WTC11 (cell line): Measurements from ENCODE around the gene AMHR2. TPM values are rescaled to one million over a fixed set of nuclear protein-coding genes. Genes with fewer than 3 reads are reported as not detected.
A peak's percentile ranks its signal among the peaks of the same experiment; 100 is the strongest.

Experiments
- ATAC-seq: fragments of 200-7000 bp; cut with Tn5 transposase; 2 replicates; pipeline ENCODE4 v1.10.0; 2021; ENCODE audit warnings: mild to moderate bottlenecking, moderate library complexity
- CTCF ChIA-PET: fragments of 300-600 bp; sonication (Branson Sonifier 250); formaldehyde crosslinking; loops from one replicate; lab custom pipeline; 2021; ENCODE audit warnings: antibody characterized with exemption; lab: Charles Lee
- POLR2A ChIA-PET: fragments of 350-600 bp; sonication (Branson Sonifier 250); formaldehyde crosslinking; loops from one replicate; lab custom pipeline; 2021; ENCODE audit warnings: antibody characterized with exemption; lab: Charles Lee
- DNase-seq: peaks from one replicate; pipeline ENCODE4 v3.0.0; 2021; ENCODE audit warnings: low spot score
- H3K27ac Mint-ChIP-seq: 2 replicates; pipeline ENCODE4 v1.8.0; 2021; ENCODE audit warnings: mixed read lengths
- H3K27me3 Mint-ChIP-seq: 2 replicates; pipeline ENCODE4 v1.8.0; 2021; ENCODE audit warnings: low read depth, mild to moderate bottlenecking, moderate library complexity, mixed read lengths
- H3K36me3 Mint-ChIP-seq: 2 replicates; pipeline ENCODE4 v1.8.0; 2021; ENCODE audit warnings: mixed read lengths
- H3K4me1 Mint-ChIP-seq: 2 replicates; pipeline ENCODE4 v1.8.0; 2022; ENCODE audit warnings: mixed read lengths
- H3K4me3 Mint-ChIP-seq: 2 replicates; pipeline ENCODE4 v1.8.0; 2021; ENCODE audit warnings: mild to moderate bottlenecking, moderate library complexity, mixed read lengths
- H3K9me3 Mint-ChIP-seq: 2 replicates; pipeline ENCODE4 v1.8.0; 2021; ENCODE audit warnings: mixed read lengths
- ATF6 ChIP-seq: sonication (generic); formaldehyde crosslinking; IDR thresholded peaks from 2 replicates; pipeline ENCODE4 v1.8.1; 2023; ENCODE audit warnings: mild to moderate bottlenecking, missing genetic modification reagents
- CDX4 ChIP-seq: fragments of 250-450 bp; sonication (Bioruptor Pico); IDR thresholded peaks from 2 replicates; pipeline ENCODE4 v1.9.0; 2021; ENCODE audit warnings: moderate library complexity, mild to moderate bottlenecking, inconsistent platforms, borderline replicate concordance
- CTCF ChIP-seq: fragments of 200-600 bp; IDR thresholded peaks from 2 replicates; pipeline ENCODE4 v1.8.0; 2022; ENCODE audit warnings: antibody characterized with exemption
- FOXK1 ChIP-seq: sonication (generic); formaldehyde crosslinking; IDR thresholded peaks from 2 replicates; pipeline ENCODE4 v1.8.0; 2022; ENCODE audit warnings: mild to moderate bottlenecking, moderate library complexity, missing genetic modification reagents
- IRF2 ChIP-seq: sonication (generic); formaldehyde crosslinking; IDR thresholded peaks from 2 replicates; pipeline ENCODE4 v1.8.0; 2022; ENCODE audit warnings: low read depth, missing genetic modification reagents, borderline replicate concordance
- JAZF1 ChIP-seq: fragments of 250-450 bp; sonication (Bioruptor Pico); IDR thresholded peaks from 2 replicates; pipeline ENCODE4 v1.9.0; 2021; ENCODE audit warnings: moderate library complexity, mild to moderate bottlenecking, inconsistent platforms
- MYBL2 ChIP-seq: sonication (generic); formaldehyde crosslinking; IDR thresholded peaks from 2 replicates; pipeline ENCODE4 v1.8.1; 2023; ENCODE audit warnings: mild to moderate bottlenecking, moderate library complexity, missing genetic modification reagents
- RELA ChIP-seq: sonication (generic); formaldehyde crosslinking; IDR thresholded peaks from 2 replicates; pipeline ENCODE4 v1.8.1; 2022; ENCODE audit warnings: missing genetic modification reagents, mild to moderate bottlenecking, borderline replicate concordance
- SMAD4 ChIP-seq: sonication (generic); formaldehyde crosslinking; IDR thresholded peaks from 2 replicates; pipeline ENCODE4 v1.8.0; 2022; ENCODE audit warnings: mild to moderate bottlenecking, missing genetic modification reagents
- TP53 ChIP-seq: sonication (generic); formaldehyde crosslinking; IDR thresholded peaks from 2 replicates; pipeline ENCODE4 v1.8.1; 2023; ENCODE audit warnings: mild to moderate bottlenecking, missing genetic modification reagents
- ZBTB21 ChIP-seq: sonication (generic); formaldehyde crosslinking; IDR thresholded peaks from 2 replicates; pipeline ENCODE4 v1.8.1; 2023; ENCODE audit warnings: mild to moderate bottlenecking, missing genetic modification reagents, borderline replicate concordance
- ZMAT4 ChIP-seq: fragments of 250-450 bp; sonication (Bioruptor Pico); IDR thresholded peaks from 2 replicates; pipeline ENCODE4 v1.9.0; 2021; ENCODE audit warnings: mild to moderate bottlenecking
- ZNF425 ChIP-seq: fragments of 250-450 bp; sonication (Bioruptor Pico); conservative IDR thresholded peaks from 2 replicates; pipeline ENCODE4 v1.9.0; 2021; ENCODE audit warnings: mild to moderate bottlenecking
- ZNF532 ChIP-seq: fragments of 250-450 bp; sonication (Bioruptor Pico); IDR thresholded peaks from 2 replicates; pipeline ENCODE4 v1.9.0; 2021; ENCODE audit warnings: mild to moderate bottlenecking, borderline replicate concordance
- total RNA-seq: library from RNA; stranded (reverse); gene quantifications from 3 replicates; pipeline ENCODE4 v1.2.3, GENCODE V29; 2021

Gene AMHR2
- total RNA-seq, 1 experiment from 2014 or later: not detected

GRCh38 chr12:53461059-53461458, 37.4 kb downstream of the AMHR2 start:
- Mint-ChIP-seq H3K4me1 (peaks cover 39% of the 10 kb centered on the region), H3K27me3 (no peaks in the 10 kb centered on the region), H3K27ac (peak overlapping the region; percentile 48; the same call in 1 of the 2 replicates), H3K9me3 (no peaks in the 10 kb centered on the region), H3K36me3 (peaks cover 92% of the 10 kb centered on the region)
- no peak for DNase-seq
- CTCF ChIA-PET: no interaction called here
- ATAC-seq: no peak
- TF ChIP-seq CTCF (no peak), TP53 (no peak)
- TF ChIP-seq, all 79 proteins: peak for 0
- no peak overlapping the region for H3K4me3 Mint-ChIP-seq
- POLR2A ChIA-PET: interaction anchor here (0.6 to 1.1 kb wide), 3 partner anchors 14 to 185 kb away, joined by 3 to 4 read pairs (median 4); no protein-coding TSS in a partner anchor

- no peak for DNase-seq
- TF ChIP-seq RELA (CRISPR knock-in tag) (no peak), ZNF425 (CRISPR knock-in tag) (0 out of 2 replicates have a peak, but pooled peaks have one; percentile 10)
- ChIA-PET CTCF (interaction anchor here (0.7 to 1.2 kb wide), 2 partner anchors 20 to 109 kb away, joined by 4 read pairs; no protein-coding TSS in a partner anchor), POLR2A (interaction anchor here (0.6 to 1.1 kb wide), 4 partner anchors 14 to 186 kb away, joined by 3 to 4 read pairs (median 4); no protein-coding TSS in a partner anchor)
- Mint-ChIP-seq H3K27ac (no peak overlapping the region), H3K4me3 (no peak overlapping the region), H3K9me3 (no peaks in the 10 kb centered on the region), H3K27me3 (no peaks in the 10 kb centered on the region), H3K4me1 (peaks cover 39% of the 10 kb centered on the region), H3K36me3 (peaks cover 92% of the 10 kb centered on the region)
- no peak for ATAC-seq
Measured at GRCh38 chr12:53461591-53461990, 37.9 kb downstream of the AMHR2 start.

- CTCF ChIA-PET: interaction anchor here (1.2 to 1.3 kb wide), 2 partner anchors 19 to 46 kb away, joined by 3 to 4 read pairs; no protein-coding TSS in a partner anchor
- Mint-ChIP-seq H3K9me3 (no peaks in the 10 kb centered on the region), H3K4me1 (peaks cover 39% of the 10 kb centered on the region), H3K4me3 (no peak overlapping the region), H3K27me3 (no peaks in the 10 kb centered on the region), H3K36me3 (peaks cover 96% of the 10 kb centered on the region), H3K27ac (peak overlapping the region; percentile 29; the same call in 1 of the 2 replicates)
- POLR2A ChIA-PET: no interaction called here
- TF ChIP-seq ZMAT4 (no peak), IRF2 (CRISPR knock-in tag) (no peak), CDX4 (CRISPR knock-in tag) (no peak), ZNF532 (CRISPR knock-in tag) (no peak), ZBTB21 (CRISPR knock-in tag) (no peak), JAZF1 (CRISPR knock-in tag) (no peak), FOXK1 (CRISPR knock-in tag) (no peak), MYBL2 (CRISPR knock-in tag) (no peak), ZNF425 (CRISPR knock-in tag) (no peak), SMAD4 (CRISPR knock-in tag) (no peak), ATF6 (CRISPR knock-in tag) (no peak)
- DNase-seq: no peak
- ATAC-seq: no peak
Measured at GRCh38 chr12:53462935-53463334, 39.3 kb downstream of the AMHR2 start.
